Measurements from ENCODE around the gene HECTD4.

DNA sequence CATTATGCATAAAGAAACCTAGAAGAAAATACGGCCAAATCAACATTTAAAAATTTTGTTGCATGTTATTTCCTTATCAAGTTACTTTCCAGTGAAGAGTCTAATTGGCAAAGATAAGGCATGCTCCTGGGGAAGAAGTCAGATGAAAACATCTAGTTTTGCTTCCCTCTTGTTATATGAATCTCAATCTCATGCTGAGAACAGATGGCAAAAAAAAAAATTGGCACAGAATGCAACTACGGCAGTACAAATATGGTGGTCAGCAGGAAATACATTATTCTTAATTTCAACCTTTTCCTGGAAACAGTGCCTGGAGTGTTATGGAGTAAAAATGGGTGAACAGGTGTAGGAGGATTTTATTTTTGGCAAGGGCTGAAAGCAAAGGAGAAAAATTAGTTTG is 32.8 kb downstream of the HECTD4 start:
- no peak for TF ChIP-seq POLR2A (IDR thresholded peaks at IDR 0.05; ENCODE audit: borderline replicate concordance, extremely low read depth, insufficient read depth, insufficient read length)
- TF ChIP-seq, protein P1, sequence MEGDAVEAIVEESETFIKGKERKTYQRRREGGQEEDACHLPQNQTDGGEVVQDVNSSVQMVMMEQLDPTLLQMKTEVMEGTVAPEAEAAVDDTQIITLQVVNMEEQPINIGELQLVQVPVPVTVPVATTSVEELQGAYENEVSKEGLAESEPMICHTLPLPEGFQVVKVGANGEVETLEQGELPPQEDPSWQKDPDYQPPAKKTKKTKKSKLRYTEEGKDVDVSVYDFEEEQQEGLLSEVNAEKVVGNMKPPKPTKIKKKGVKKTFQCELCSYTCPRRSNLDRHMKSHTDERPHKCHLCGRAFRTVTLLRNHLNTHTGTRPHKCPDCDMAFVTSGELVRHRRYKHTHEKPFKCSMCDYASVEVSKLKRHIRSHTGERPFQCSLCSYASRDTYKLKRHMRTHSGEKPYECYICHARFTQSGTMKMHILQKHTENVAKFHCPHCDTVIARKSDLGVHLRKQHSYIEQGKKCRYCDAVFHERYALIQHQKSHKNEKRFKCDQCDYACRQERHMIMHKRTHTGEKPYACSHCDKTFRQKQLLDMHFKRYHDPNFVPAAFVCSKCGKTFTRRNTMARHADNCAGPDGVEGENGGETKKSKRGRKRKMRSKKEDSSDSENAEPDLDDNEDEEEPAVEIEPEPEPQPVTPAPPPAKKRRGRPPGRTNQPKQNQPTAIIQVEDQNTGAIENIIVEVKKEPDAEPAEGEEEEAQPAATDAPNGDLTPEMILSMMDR (IDR thresholded peaks at IDR 0.05 in 2 of 3, conservative IDR thresholded peaks at IDR 0.05 in 1 of 3; ENCODE audit: borderline replicate concordance in 1 of 3, insufficient read depth in 1 of 3, low read depth in 2 of 3, low read length in 2 of 3), result no peak
- no peak for TF ChIP-seq EZH2 (IDR thresholded peaks at IDR 0.05)
- no peak for TF ChIP-seq EZH2phosphoT487 (IDR thresholded peaks at IDR 0.05; ENCODE audit: borderline replicate concordance)
- TF ChIP-seq, protein P2, sequence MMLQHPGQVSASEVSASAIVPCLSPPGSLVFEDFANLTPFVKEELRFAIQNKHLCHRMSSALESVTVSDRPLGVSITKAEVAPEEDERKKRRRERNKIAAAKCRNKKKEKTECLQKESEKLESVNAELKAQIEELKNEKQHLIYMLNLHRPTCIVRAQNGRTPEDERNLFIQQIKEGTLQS (IDR thresholded peaks at IDR 0.05), result no peak
- no peak for TF ChIP-seq POLR2AphosphoS5 (IDR thresholded peaks at IDR 0.05; ENCODE audit: low read depth, low read length)
- no peak for TF ChIP-seq TCF7L2 (IDR thresholded peaks at IDR 0.05; ENCODE audit: borderline replicate concordance, extremely low read depth, insufficient read depth, insufficient read length)
- no peak for TF ChIP-seq RAD21 (IDR thresholded peaks at IDR 0.05; ENCODE audit: low read depth)
- no peak for TF ChIP-seq YY1 (IDR thresholded peaks at IDR 0.05; ENCODE audit: extremely low read depth, insufficient replicate concordance, low read depth, low read length)
- TF ChIP-seq ZFX (IDR thresholded peaks at IDR 0.05), result no peak
